GM12878 (cell line): Measurements from ENCODE around the gene ADAMTSL5.

Experiments
- CREB1 ChIP-seq: IDR thresholded peaks from 2 replicates; pipeline ENCODE4 v1.6.1; 2012; ENCODE audit warnings: low read depth, mild to moderate bottlenecking, inconsistent platforms
- EZH2 ChIP-seq: IDR thresholded peaks from 2 replicates; pipeline ENCODE4 v1.6.1; 2012; ENCODE audit warnings: low read depth, mild to moderate bottlenecking, control low read depth, inconsistent platforms, low read length, borderline replicate concordance; ENCODE audit not compliant: control insufficient read depth
- SP1 ChIP-seq: IDR thresholded peaks from one replicate; pipeline ENCODE4 v1.6.1; 2011; ENCODE audit warnings: low read depth, low read length
- YBX1 ChIP-seq: fragments of 450-650 bp; IDR thresholded peaks from 2 replicates; pipeline ENCODE4 v1.6.1; 2016; ENCODE audit warnings: antibody characterized with exemption
- TF ChIP-seq, protein P1 (sequence below): IDR thresholded peaks from 2 replicates; pipeline ENCODE4 v1.6.1; 2011; ENCODE audit warnings: low read depth, mild to moderate bottlenecking, low read length, moderate library complexity, borderline replicate concordance; ENCODE audit errors: extremely low read depth

DNA sequence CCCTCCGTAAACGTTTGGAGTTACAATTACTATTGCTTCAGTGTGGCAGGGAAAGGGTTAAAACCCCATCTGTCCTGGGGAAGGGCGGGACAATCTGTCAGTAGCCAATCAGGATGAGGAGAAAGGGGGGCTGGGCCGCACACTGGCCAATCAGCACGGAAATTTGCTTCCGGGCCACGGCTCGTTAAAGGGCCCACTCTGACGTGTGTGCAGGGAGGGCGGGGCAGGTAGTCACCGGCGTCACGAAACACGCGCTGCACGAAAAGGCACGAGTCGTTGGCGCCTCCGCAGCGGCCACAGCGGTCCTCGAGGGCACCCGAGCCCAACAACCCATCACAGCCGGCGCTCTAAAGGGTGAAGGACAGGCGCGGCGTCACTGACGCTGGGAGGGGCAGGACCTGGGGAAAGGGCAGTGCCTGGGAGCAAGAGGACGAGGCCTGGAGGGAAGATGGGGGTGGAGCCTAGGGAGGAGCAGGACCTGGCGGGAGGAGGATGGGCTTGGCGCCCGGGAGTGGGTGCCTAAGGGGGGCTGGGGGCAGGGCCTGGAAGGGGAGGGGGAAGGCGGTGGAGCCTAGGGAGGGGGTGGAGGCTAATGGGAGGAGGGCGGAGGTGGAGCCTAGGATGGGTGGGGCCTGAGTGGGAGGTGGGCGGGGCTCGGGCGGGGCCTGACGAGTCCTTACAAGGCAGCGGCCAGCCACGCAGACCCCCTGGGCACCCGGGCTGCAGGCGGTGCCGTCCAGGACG lies 4.9 kb downstream of the ADAMTSL5 start:
- TF ChIP-seq YBX1 (no peak), EZH2 (no peak), SP1 (peak; percentile 97), CREB1 (peak; percentile 83)
- TF ChIP-seq, protein P1, sequence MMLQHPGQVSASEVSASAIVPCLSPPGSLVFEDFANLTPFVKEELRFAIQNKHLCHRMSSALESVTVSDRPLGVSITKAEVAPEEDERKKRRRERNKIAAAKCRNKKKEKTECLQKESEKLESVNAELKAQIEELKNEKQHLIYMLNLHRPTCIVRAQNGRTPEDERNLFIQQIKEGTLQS, result no peak
